ENCODE results near the gene PANX2.

DNA sequence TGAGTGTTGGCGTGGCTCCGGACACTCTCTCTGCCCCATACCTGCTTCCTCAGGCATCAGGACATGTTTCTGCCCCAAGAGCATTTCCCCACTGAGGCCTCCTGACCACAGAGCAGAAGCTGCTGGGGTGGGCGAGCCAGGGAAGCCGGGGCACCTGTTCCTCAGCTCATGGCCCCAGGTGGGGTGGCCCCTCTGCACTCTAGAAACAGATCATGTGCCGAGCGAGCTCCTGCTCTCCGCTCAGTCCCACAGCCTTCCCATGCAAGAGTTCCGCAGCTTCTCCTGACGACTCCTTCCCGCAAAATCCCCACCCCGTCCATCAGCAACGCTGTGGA lies 22.4 kb upstream of the PANX2 start:
- no peak for TF ChIP-seq ZFX (IDR thresholded peaks at IDR 0.05)
- TF ChIP-seq, protein P1, sequence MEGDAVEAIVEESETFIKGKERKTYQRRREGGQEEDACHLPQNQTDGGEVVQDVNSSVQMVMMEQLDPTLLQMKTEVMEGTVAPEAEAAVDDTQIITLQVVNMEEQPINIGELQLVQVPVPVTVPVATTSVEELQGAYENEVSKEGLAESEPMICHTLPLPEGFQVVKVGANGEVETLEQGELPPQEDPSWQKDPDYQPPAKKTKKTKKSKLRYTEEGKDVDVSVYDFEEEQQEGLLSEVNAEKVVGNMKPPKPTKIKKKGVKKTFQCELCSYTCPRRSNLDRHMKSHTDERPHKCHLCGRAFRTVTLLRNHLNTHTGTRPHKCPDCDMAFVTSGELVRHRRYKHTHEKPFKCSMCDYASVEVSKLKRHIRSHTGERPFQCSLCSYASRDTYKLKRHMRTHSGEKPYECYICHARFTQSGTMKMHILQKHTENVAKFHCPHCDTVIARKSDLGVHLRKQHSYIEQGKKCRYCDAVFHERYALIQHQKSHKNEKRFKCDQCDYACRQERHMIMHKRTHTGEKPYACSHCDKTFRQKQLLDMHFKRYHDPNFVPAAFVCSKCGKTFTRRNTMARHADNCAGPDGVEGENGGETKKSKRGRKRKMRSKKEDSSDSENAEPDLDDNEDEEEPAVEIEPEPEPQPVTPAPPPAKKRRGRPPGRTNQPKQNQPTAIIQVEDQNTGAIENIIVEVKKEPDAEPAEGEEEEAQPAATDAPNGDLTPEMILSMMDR (conservative IDR thresholded peaks at IDR 0.05): no peak

All from C4-2B (cell line).